ENCODE data around the gene LMAN1L.

DNA sequence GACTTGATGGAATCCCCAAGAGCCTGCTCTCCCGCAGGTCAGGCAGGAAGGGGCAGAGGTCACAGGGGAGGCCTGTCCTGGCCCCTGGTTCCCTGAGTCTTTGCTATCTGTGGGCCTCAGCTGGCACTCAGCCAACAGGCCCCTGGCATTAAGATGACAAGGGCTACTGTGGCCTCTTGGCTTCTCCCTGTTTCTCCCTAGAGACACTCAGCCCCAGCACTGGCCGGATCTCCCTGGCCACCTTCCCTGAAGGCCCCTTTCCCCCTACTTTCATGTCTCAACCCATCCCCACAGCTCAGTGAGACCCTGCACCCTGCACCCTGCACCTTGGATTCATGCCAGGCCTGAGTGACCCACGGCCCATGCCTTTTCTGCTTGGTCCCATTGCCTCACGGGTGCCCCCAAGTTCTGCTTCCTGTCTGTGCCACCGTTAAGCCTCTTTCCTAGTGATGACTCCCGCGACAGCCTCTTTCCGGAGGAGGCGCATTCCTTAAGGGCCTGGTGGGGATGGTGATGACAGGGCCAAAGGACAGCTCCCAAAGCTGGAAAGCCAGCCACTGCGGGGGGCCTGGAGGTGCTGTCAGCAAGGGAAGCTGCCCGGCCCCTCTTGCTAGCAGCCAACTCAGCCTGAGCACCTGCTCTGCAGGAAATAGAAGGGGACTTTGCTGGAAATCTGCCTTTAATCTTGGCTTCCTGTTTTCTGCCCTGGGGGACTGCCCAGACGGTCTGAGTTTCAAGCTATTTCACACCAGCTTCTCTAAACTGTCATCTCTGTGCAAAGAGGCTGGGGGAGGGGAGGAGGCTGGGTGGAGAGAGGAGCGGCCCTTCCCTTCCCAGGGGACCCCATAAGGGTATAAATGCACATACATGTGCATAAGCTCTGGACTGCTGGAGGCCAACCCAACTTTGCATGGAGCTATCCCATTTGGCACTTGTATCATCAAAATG, 35.5 kb upstream of the LMAN1L start:
- TF ChIP-seq, protein P1, sequence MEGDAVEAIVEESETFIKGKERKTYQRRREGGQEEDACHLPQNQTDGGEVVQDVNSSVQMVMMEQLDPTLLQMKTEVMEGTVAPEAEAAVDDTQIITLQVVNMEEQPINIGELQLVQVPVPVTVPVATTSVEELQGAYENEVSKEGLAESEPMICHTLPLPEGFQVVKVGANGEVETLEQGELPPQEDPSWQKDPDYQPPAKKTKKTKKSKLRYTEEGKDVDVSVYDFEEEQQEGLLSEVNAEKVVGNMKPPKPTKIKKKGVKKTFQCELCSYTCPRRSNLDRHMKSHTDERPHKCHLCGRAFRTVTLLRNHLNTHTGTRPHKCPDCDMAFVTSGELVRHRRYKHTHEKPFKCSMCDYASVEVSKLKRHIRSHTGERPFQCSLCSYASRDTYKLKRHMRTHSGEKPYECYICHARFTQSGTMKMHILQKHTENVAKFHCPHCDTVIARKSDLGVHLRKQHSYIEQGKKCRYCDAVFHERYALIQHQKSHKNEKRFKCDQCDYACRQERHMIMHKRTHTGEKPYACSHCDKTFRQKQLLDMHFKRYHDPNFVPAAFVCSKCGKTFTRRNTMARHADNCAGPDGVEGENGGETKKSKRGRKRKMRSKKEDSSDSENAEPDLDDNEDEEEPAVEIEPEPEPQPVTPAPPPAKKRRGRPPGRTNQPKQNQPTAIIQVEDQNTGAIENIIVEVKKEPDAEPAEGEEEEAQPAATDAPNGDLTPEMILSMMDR (IDR thresholded peaks at IDR 0.05; ENCODE audit: borderline replicate concordance, extremely low read depth, low read length, poor library complexity, severe bottlenecking), result no peak
- TF ChIP-seq EZH2 (IDR thresholded peaks at IDR 0.05; ENCODE audit: borderline replicate concordance, low read depth, low read length, severe bottlenecking), result no peak
